H9 (cell line): ENCODE results near the gene SLC9A9. TPM values are rescaled to one million over a fixed set of nuclear protein-coding genes. Genes with fewer than 3 reads are reported as not detected.

Source experiments
- DNase-seq: peaks from one replicate; pipeline ENCODE4 v3.0.0-alpha.2; 2017
- H2AFZ ChIP-seq: one replicate; pipeline ENCODE4 v1.6.1; 2013; ENCODE audit warnings: mild to moderate bottlenecking, low read length, control low read depth, moderate library complexity
- H2AK5ac ChIP-seq: 2 replicates; pipeline ENCODE4 v1.6.1; 2013; ENCODE audit warnings: low read length, control low read depth, mixed read lengths; ENCODE audit not compliant: insufficient read length
- H2BK120ac ChIP-seq: one replicate; pipeline ENCODE4 v1.6.1; 2013; ENCODE audit warnings: low read depth, mild to moderate bottlenecking, low read length, control low read depth, inconsistent platforms; ENCODE audit not compliant: poor library complexity, severe bottlenecking
- H2BK12ac ChIP-seq: 2 replicates; pipeline ENCODE4 v1.6.1; 2013; ENCODE audit warnings: low read length, control low read depth, mixed read lengths, low read depth; ENCODE audit not compliant: insufficient read length
- H2BK15ac ChIP-seq: 2 replicates; pipeline ENCODE4 v1.6.1; 2013; ENCODE audit warnings: low read depth, low read length, control low read depth
- H2BK20ac ChIP-seq: one replicate; pipeline ENCODE4 v1.6.1; 2013; ENCODE audit warnings: low read depth, mild to moderate bottlenecking, low read length, control low read depth, inconsistent platforms; ENCODE audit not compliant: poor library complexity, severe bottlenecking
- H2BK5ac ChIP-seq: 2 replicates; pipeline ENCODE4 v1.6.1; 2013; ENCODE audit warnings: low read length, control low read depth, mixed read lengths; ENCODE audit not compliant: insufficient read length
- H3K14ac ChIP-seq: 2 replicates; pipeline ENCODE4 v1.6.1; 2013; ENCODE audit warnings: low read length, control low read depth; ENCODE audit not compliant: insufficient read depth
- H3K18ac ChIP-seq: 2 replicates; pipeline ENCODE4 v1.6.1; 2013; ENCODE audit warnings: low read depth, mild to moderate bottlenecking, mixed read lengths, low read length, control low read depth; ENCODE audit not compliant: insufficient read length
- H3K23ac ChIP-seq: 2 replicates; pipeline ENCODE4 v1.6.1; 2013; ENCODE audit warnings: low read length, control low read depth, mixed read lengths, low read depth; ENCODE audit not compliant: insufficient read length
- H3K23me2 ChIP-seq: 2 replicates; pipeline ENCODE4 v1.6.1; 2013; ENCODE audit warnings: low read depth, mild to moderate bottlenecking, mixed read lengths, low read length, control low read depth; ENCODE audit not compliant: insufficient read length, poor library complexity, severe bottlenecking
- H3K27ac ChIP-seq: 2 replicates; pipeline ENCODE4 v1.5.1; 2013; ENCODE audit warnings: low read length, control low read depth, mixed read lengths, low read depth; ENCODE audit not compliant: insufficient read length
- H3K27me3 ChIP-seq: 2 replicates; pipeline ENCODE4 v1.6.1; 2013; ENCODE audit warnings: low read length, control low read depth, inconsistent platforms; ENCODE audit not compliant: insufficient read depth
- H3K4ac ChIP-seq: 2 replicates; pipeline ENCODE4 v1.6.1; 2013; ENCODE audit warnings: low read depth, mild to moderate bottlenecking, control low read depth, inconsistent platforms, low read length, moderate library complexity
- H3K4me1 ChIP-seq: 2 replicates; pipeline ENCODE4 v1.6.1; 2013; ENCODE audit warnings: low read length, control low read depth, inconsistent platforms; ENCODE audit not compliant: insufficient read depth
- H3K4me2 ChIP-seq: 2 replicates; pipeline ENCODE4 v1.6.1; 2013; ENCODE audit warnings: low read length, control low read depth, mixed read lengths; ENCODE audit not compliant: insufficient read length, insufficient read depth
- H3K56ac ChIP-seq: 2 replicates; pipeline ENCODE4 v1.6.1; 2013; ENCODE audit warnings: low read depth, mild to moderate bottlenecking, mixed read lengths, low read length, control low read depth; ENCODE audit not compliant: insufficient read length
- H3K79me1 ChIP-seq: 2 replicates; pipeline ENCODE4 v1.6.1; 2013; ENCODE audit warnings: low read depth, mild to moderate bottlenecking, moderate library complexity, low read length, control low read depth, inconsistent platforms; ENCODE audit not compliant: insufficient read depth, poor library complexity, severe bottlenecking
- H3K79me2 ChIP-seq: 2 replicates; pipeline ENCODE4 v1.6.1; 2013; ENCODE audit warnings: low read length, control low read depth, inconsistent platforms; ENCODE audit not compliant: insufficient read depth
- H3K9ac ChIP-seq: 2 replicates; pipeline ENCODE4 v1.6.1; 2013; ENCODE audit warnings: low read length, control low read depth, mixed read lengths; ENCODE audit not compliant: insufficient read length; ENCODE audit errors: extremely low read depth
- H3K9me3 ChIP-seq: one replicate; pipeline ENCODE4 v1.6.1; 2013; ENCODE audit warnings: low read depth, low read length, inconsistent platforms; ENCODE audit not compliant: control insufficient read depth
- H3T11ph ChIP-seq: one replicate; pipeline ENCODE4 v1.6.1; 2013; ENCODE audit warnings: mild to moderate bottlenecking, low read length, control low read depth, inconsistent platforms
- H4K20me1 ChIP-seq: one replicate; pipeline ENCODE4 v1.6.1; 2013; ENCODE audit not compliant: control insufficient read depth, insufficient read length, insufficient read depth
- H4K5ac ChIP-seq: 2 replicates; pipeline ENCODE4 v1.6.1; 2013; ENCODE audit warnings: low read depth, mild to moderate bottlenecking, mixed read lengths, low read length, control low read depth; ENCODE audit not compliant: insufficient read length
- H4K8ac ChIP-seq: replicated peaks from 2 replicates; pipeline ENCODE4 v1.6.1; 2013; ENCODE audit warnings: low read length, control low read depth, mixed read lengths, low read depth; ENCODE audit not compliant: insufficient read length
- H4K91ac ChIP-seq: 2 replicates; pipeline ENCODE4 v1.6.1; 2013; ENCODE audit warnings: low read depth, mild to moderate bottlenecking, moderate library complexity, mixed read lengths, low read length, control low read depth; ENCODE audit not compliant: insufficient read length
- H3K27ac Mint-ChIP-seq, 3 experiments: 2 replicates in 2 of 3; 3 replicates in 1 of 3; pipeline ENCODE4 v1.8.0; 2020 to 2021; ENCODE audit warnings: mixed read lengths in 3 of 3, mild to moderate bottlenecking in 1 of 3, moderate library complexity in 1 of 3
- H3K27me3 Mint-ChIP-seq: 2 replicates; pipeline ENCODE4 v1.8.0; 2021; ENCODE audit warnings: low read depth, mild to moderate bottlenecking, moderate library complexity, mixed read lengths
- H3K36me3 Mint-ChIP-seq, 3 experiments: 2 replicates in 2 of 3; 3 replicates in 1 of 3; pipeline ENCODE4 v1.8.0; 2020 to 2021; ENCODE audit warnings: low read depth in 3 of 3, mixed read lengths in 3 of 3; ENCODE audit not compliant: insufficient read depth in 1 of 3
- H3K4me1 Mint-ChIP-seq, 2 experiments: 2 replicates each; pipeline ENCODE4 v1.8.0; 2020; ENCODE audit warnings: mixed read lengths in 2 of 2
- H3K4me3 Mint-ChIP-seq, 2 experiments: 2 replicates in 1 of 2; 3 replicates in 1 of 2; pipeline ENCODE4 v1.8.0; 2020 to 2021; ENCODE audit warnings: mild to moderate bottlenecking in 2 of 2, mixed read lengths in 2 of 2, moderate library complexity in 1 of 2
- H3K9me3 Mint-ChIP-seq, 2 experiments: 2 replicates in 1 of 2; 3 replicates in 1 of 2; pipeline ENCODE4 v1.8.0; 2020; ENCODE audit warnings: mild to moderate bottlenecking in 2 of 2, mixed read lengths in 2 of 2, moderate library complexity in 1 of 2
- CTCF ChIP-seq: fragments of 200-600 bp; sonication (generic); conservative IDR thresholded peaks from 3 replicates; pipeline ENCODE4 v1.8.0; 2021; ENCODE audit warnings: antibody characterized with exemption, mild to moderate bottlenecking
- WGBS: extraction: QIAGEN DNeasy Blood & Tissue Kit; methylation state at CpG from one replicate; pipeline ENCODE4 v1.1.7; 2013; ENCODE audit warnings: missing lambda C conversion rate, low lambda C conversion rate, mixed read lengths; ENCODE audit not compliant: insufficient read length; ENCODE audit errors: extremely low coverage; 5-methylcytosine and 5-hydroxymethylcytosine counted together
- total RNA-seq: library from RNA; stranded (reverse); gene quantifications from 2 replicates; pipeline ENCODE4 v1.2.1, GENCODE V29; 2021

Gene SLC9A9
- total RNA-seq, 1 experiment from 2014 or later: 0.35 TPM

GRCh38 chr3:143559296-143559695 lies 289.0 kb downstream of the SLC9A9 start:
- Histone ChIP-seq H3K23ac (no peak overlapping the region), H3K9me3 (peaks cover 8% of the 10 kb centered on the region), H3T11ph (no peak overlapping the region), H2BK12ac (no peak overlapping the region), H4K5ac (no peak overlapping the region), H3K27me3 (no peaks in the 10 kb centered on the region), H3K27ac (no peak overlapping the region), H3K23me2 (no peaks in the 10 kb centered on the region), H3K4me2 (no peak overlapping the region), H2BK20ac (no peak overlapping the region), H4K20me1 (no peaks in the 10 kb centered on the region), H3K14ac (no peak overlapping the region), H3K4ac (no peak overlapping the region), H4K8ac (no peak overlapping the region), H3K4me1 (no peaks in the 10 kb centered on the region), H3K56ac (no peak overlapping the region), H3K79me2 (no peaks in the 10 kb centered on the region), H2BK15ac (no peak overlapping the region), H2AFZ (no peak overlapping the region), H2AK5ac (no peak overlapping the region), H4K91ac (no peak overlapping the region), H2BK5ac (no peak overlapping the region), H3K18ac (no peak overlapping the region), H3K9ac (no peak overlapping the region), H3K79me1 (no peaks in the 10 kb centered on the region), H2BK120ac (no peak overlapping the region)
- DNase-seq: no peak
- H3K27ac Mint-ChIP-seq: no peak overlapping the region
- H3K27me3 Mint-ChIP-seq: no peaks in the 10 kb centered on the region
- H3K36me3 Mint-ChIP-seq: peaks cover 14 to 23% (median 22%) of the 10 kb centered on the region in 3 experiments
- no peak for TF ChIP-seq CTCF
- no peak overlapping the region for H3K4me3 Mint-ChIP-seq
- peaks cover 23 to 30% of the 10 kb centered on the region in 2 experiments for H3K9me3 Mint-ChIP-seq
- H3K4me1 Mint-ChIP-seq: no peaks in the 10 kb centered on the region
- no CpG with 5 or more reads among the region's 3 CpGs for WGBS
